T47D (cell line): ENCODE data around the gene WHRN.

Experiments
- DNase-seq, 2 experiments: peaks; one replicate each; pipeline versions ENCODE4 v3.0.0 to v3.0.0-alpha.2; 2011 to 2012; ENCODE audit warnings: low read depth in 1 of 2, low spot score in 1 of 2
- JUND ChIP-seq: IDR thresholded peaks from 2 replicates; pipeline ENCODE4 v1.6.1; 2012; ENCODE audit warnings: low read depth
- in situ Hi-C: cut with HindIII; loops from 2 replicates; pipeline ENCODE4 v1.10.0; 2016; ENCODE audit warnings: low sequenced_read_pairs, low pct_unique_long_range_greater_than_20kb

Gene WHRN

GRCh38 chr9:114456929-114457328 lies 48.3 kb downstream of the WHRN start:
- DNase-seq: peak; percentile 23 to 32
- TF ChIP-seq JUND: peak; percentile 23; the same call in 1 of the 2 replicates
- in situ Hi-C loops: no loop called here

- no peak for TF ChIP-seq JUND
- in situ Hi-C loops: no loop called here
- DNase-seq: no peak
These were observed 50.6 kb downstream of the WHRN start for GRCh38 chr9:114454652-114455051.

GRCh38 chr9:114452219-114453165 lies 52.8 kb downstream of the WHRN start:
- peak in 1 of 2 experiments; percentile 8 for DNase-seq
- in situ Hi-C loops: no loop called here
- no peak for TF ChIP-seq JUND

- DNase-seq: no peak
- no peak for TF ChIP-seq JUND
- in situ Hi-C loops: no loop called here
These were observed 53.6 kb downstream of the WHRN start for GRCh38 chr9:114451707-114452031.

GRCh38 chr9:114450833-114451706 lies 54.2 kb downstream of the WHRN start:
- DNase-seq: no peak
- TF ChIP-seq JUND: no peak
- in situ Hi-C loops: no loop called here

GRCh38 chr9:114450181-114450580 lies 55.1 kb downstream of the WHRN start:
- in situ Hi-C loops: no loop called here
- TF ChIP-seq JUND: no peak
- DNase-seq: no peak

GRCh38 chr9:114449236-114449635 lies 56.0 kb downstream of the WHRN start:
- no peak for DNase-seq
- in situ Hi-C loops: no loop called here

GRCh38 chr9:114448706-114449105 lies 56.6 kb downstream of the WHRN start:
- TF ChIP-seq JUND: no peak
- no peak for DNase-seq
- in situ Hi-C loops: no loop called here

More at GRCh38 chr9:114449236-114449635, 56.0 kb downstream of the WHRN start:
- TF ChIP-seq JUND: no peak

- in situ Hi-C loops: no loop called here
- TF ChIP-seq JUND: no peak
- DNase-seq: no peak
These were observed 58.4 kb downstream of the WHRN start for GRCh38 chr9:114446672-114447450.

GRCh38 chr9:114446036-114446435 lies 59.2 kb downstream of the WHRN start:
- DNase-seq: no peak

GRCh38 chr9:114445616-114446015 lies 59.7 kb downstream of the WHRN start:
- in situ Hi-C loops: no loop called here
- no peak for TF ChIP-seq JUND
- DNase-seq: no peak

More at GRCh38 chr9:114446036-114446435, 59.2 kb downstream of the WHRN start:
- TF ChIP-seq JUND: no peak
- in situ Hi-C loops: no loop called here

- TF ChIP-seq JUND: no peak
- in situ Hi-C loops: no loop called here
- no peak for DNase-seq
These were observed 63.3 kb downstream of the WHRN start for GRCh38 chr9:114442022-114442421.
